A375 (cell line): ENCODE data around the gene CCL2. TPM values are rescaled to one million over a fixed set of nuclear protein-coding genes. Genes with fewer than 3 reads are reported as not detected.

Source experiments
- total RNA-seq: library from RNA; depleted of rRNA; stranded (reverse); fragments of >200 nt; shearing (Covaris generic); gene quantifications from 2 replicates; pipeline ENCODE4 v1.2.3, GENCODE V29; 2014; rRNA removed

CCL2 gene
- total RNA-seq, result 0.66 and 4.1 TPM in 2 replicates

GRCh38 chr17:34254651-34255380, at the start of gene CCL2:
TSS of gene CCL2 (plus strand) at chr17:34255285. CDS start at chr17:34255350, 65 bp downstream.

GRCh38 chr17:34269969-34270368, 14.9 kb downstream of the CCL2 start, which contains the start of gene CCL7:
TSS of gene CCL7 (plus strand) at chr17:34270221. CDS start at chr17:34270291, 70 bp downstream.

GRCh38 chr17:34285286-34285792, 30.3 kb downstream of the CCL2 start, which contains the start of gene CCL11:
TSS of gene CCL11 (plus strand) at chr17:34285742. CDS start at chr17:34285809, 67 bp downstream.

Other genes with a start within 250 kb of the CCL2 start
- gene CCL7, start 14.9 kb downstream of the CCL2 start, total RNA-seq, result not detected in 2 replicates
- gene CCL11, start 30.5 kb downstream of the CCL2 start, total RNA-seq, result not detected in 2 replicates
- gene CCL8, start 64.2 kb downstream of the CCL2 start, total RNA-seq, result not detected in 2 replicates
- gene CCL13, start 101.2 kb downstream of the CCL2 start, total RNA-seq, result not detected in 2 replicates
- not detected in 2 replicates for gene CCL1, start 107.9 kb downstream of the CCL2 start, total RNA-seq